ENCODE measurements around the gene PRKAB1. TPM values are rescaled to one million over a fixed set of nuclear protein-coding genes. Genes with fewer than 3 reads are reported as not detected.

Gene PRKAB1
- total and polyA plus RNA-seq, 8 donors, result 31.8 to 88.3 (median 80.9) TPM

- Histone ChIP-seq H3K36me3 (no peaks in the 10 kb centered on the region), H3K27ac (no peak overlapping the region), H3K4me3 (no peak overlapping the region), H3K27me3 (no peaks in the 10 kb centered on the region), H3K4me1 (no peaks in the 10 kb centered on the region), H3K9me3 (no peaks in the 10 kb centered on the region)
- no peak for TF ChIP-seq CTCF (IDR thresholded peaks at IDR 0.05)
- no peak for DNase-seq
- intact Hi-C loops (cut with DNase I), result no loop called here
- no peak for ATAC-seq
Observed at GRCh38 chr12:119631930-119632678, 35.8 kb upstream of the PRKAB1 start.

- Histone ChIP-seq H3K27me3 (no peaks in the 10 kb centered on the region), H3K36me3 (no peaks in the 10 kb centered on the region), H3K27ac (no peak overlapping the region), H3K4me3 (no peak overlapping the region), H3K4me1 (no peaks in the 10 kb centered on the region), H3K9me3 (no peaks in the 10 kb centered on the region)
- peak in 2 of 4 donors; percentile 14 to 35 for DNase-seq
- ATAC-seq, result no peak
- no peak for TF ChIP-seq CTCF (IDR thresholded peaks at IDR 0.05)
- intact Hi-C loops (cut with DNase I), result no loop called here
Observed at GRCh38 chr12:119634743-119635142, 33.2 kb upstream of the PRKAB1 start.

GRCh38 chr12:119642986-119643385, 24.9 kb upstream of the PRKAB1 start:
- Histone ChIP-seq H3K4me1 (no peaks in the 10 kb centered on the region), H3K27me3 (no peaks in the 10 kb centered on the region), H3K4me3 (no peak overlapping the region), H3K27ac (no peak overlapping the region), H3K9me3 (no peaks in the 10 kb centered on the region), H3K36me3 (no peaks in the 10 kb centered on the region)
- no peak for TF ChIP-seq CTCF (IDR thresholded peaks at IDR 0.05)
- DNase-seq, result no peak
- no peak for ATAC-seq
- intact Hi-C loops (cut with DNase I), result no loop called here

- no peaks in the 10 kb centered on the region for H3K4me1 ChIP-seq
- intact Hi-C loops (cut with DNase I), result no loop called here
- H3K9me3 ChIP-seq, result no peaks in the 10 kb centered on the region
- no peaks in the 10 kb centered on the region for H3K36me3 ChIP-seq
- H3K27me3 ChIP-seq, result no peaks in the 10 kb centered on the region
- H3K4me3 ChIP-seq, result no peak overlapping the region
- no peak overlapping the region for H3K27ac ChIP-seq
- ATAC-seq (no peak), DNase-seq (no peak)
- no peak for TF ChIP-seq CTCF (IDR thresholded peaks at IDR 0.05)
Observed at GRCh38 chr12:119644930-119645329, 23.0 kb upstream of the PRKAB1 start.

DNA sequence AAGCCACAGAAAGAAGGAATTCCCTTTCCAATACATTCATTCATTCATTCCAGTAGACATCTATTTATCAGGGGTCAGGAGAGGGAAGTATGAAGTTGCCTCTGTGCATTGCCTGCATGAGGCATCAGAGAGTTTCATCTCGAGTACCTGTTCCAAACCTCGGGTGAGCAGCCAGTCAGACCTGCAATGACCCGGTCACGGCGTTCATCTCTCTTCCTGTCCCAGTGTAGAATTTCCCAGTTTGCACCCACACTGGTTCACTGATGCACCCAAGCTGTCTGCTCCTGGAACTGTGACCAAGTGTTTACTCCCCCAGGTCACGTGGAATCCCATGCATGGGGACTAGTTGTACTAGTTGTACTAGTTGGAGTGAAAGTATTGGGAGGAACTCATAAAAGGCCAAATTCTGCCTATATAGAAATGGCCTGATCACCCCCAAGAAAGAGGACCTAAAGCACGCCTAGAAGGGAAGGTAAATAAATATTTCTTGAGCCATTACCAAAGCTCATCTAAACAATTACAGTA, 22.3 kb upstream of the PRKAB1 start:
- ATAC-seq (no peak), DNase-seq (no peak)
- intact Hi-C loops (cut with DNase I), result no loop called here
- Histone ChIP-seq H3K9me3 (no peaks in the 10 kb centered on the region), H3K4me3 (no peak overlapping the region), H3K27me3 (no peaks in the 10 kb centered on the region), H3K36me3 (no peaks in the 10 kb centered on the region), H3K27ac (no peak overlapping the region), H3K4me1 (no peaks in the 10 kb centered on the region)
- no peak for TF ChIP-seq CTCF (IDR thresholded peaks at IDR 0.05)

Measured in left lung (tissue), 10 donors.